OCI-LY7 (cell line): ENCODE measurements around the gene TOM1L2.

Source experiments
- CTCF ChIP-seq: fragments of 200-600 bp; sonication (generic); conservative IDR thresholded peaks from 2 replicates; pipeline ENCODE4 v1.5.1; 2014; ENCODE audit warnings: mild to moderate bottlenecking, antibody characterized with exemption, low read length, moderate library complexity, mixed read lengths
- EZH2phosphoT487 ChIP-seq: fragments of 200-600 bp; sonication (generic); IDR thresholded peaks from 2 replicates; pipeline ENCODE4 v1.6.1; 2018; ENCODE audit warnings: low read depth, borderline replicate concordance, mild to moderate bottlenecking, mixed run types, antibody characterized with exemption, low read length, moderate library complexity, mixed read lengths

- TF ChIP-seq EZH2phosphoT487, result no peak
- TF ChIP-seq CTCF, result no peak
These were observed 38.4 kb downstream of the TOM1L2 start for GRCh38 chr17:17933775-17934174.
